Measurements from ENCODE around the gene NUCB2. TPM values are rescaled to one million over a fixed set of nuclear protein-coding genes. Genes with fewer than 3 reads are reported as not detected.

The NUCB2 gene
- total and polyA plus RNA-seq, 2 of the 13 experiments (the other 11 are each of a cell fraction or from before 2014, with no cell fraction given): 54.2 to 82.4 TPM

- TF ChIP-seq MXD1 (CRISPR knock-in tag; IDR thresholded peaks at IDR 0.05): peak; percentile 72
- peak in 1 of 2 experiments; percentile 77; a peak in 2 of 4 replicates for TF ChIP-seq HMGXB4 (CRISPR knock-in tag; IDR thresholded peaks at IDR 0.05; ENCODE audit: borderline replicate concordance in 1 of 2, low read depth in 1 of 2)
- TF ChIP-seq HOXA9 (CRISPR knock-in tag; IDR thresholded peaks at IDR 0.05; ENCODE audit: borderline replicate concordance): no peak
- TF ChIP-seq ZNF350 (CRISPR knock-in tag; IDR thresholded peaks at IDR 0.05; ENCODE audit: borderline replicate concordance, low read depth): peak; percentile 53
- TF ChIP-seq ZNF557 (CRISPR knock-in tag; IDR thresholded peaks at IDR 0.05): no peak
- no peak for TF ChIP-seq HHEX (CRISPR knock-in tag; IDR thresholded peaks at IDR 0.05)
- no peak; the same call in 1 of the 2 replicates for TF ChIP-seq PHF21A (CRISPR knock-in tag; IDR thresholded peaks at IDR 0.05)
- TF ChIP-seq CENPX (CRISPR knock-in tag; IDR thresholded peaks at IDR 0.05): no peak
- TF ChIP-seq THAP11 (CRISPR knock-in tag; IDR thresholded peaks at IDR 0.05): peak; percentile 31
- no peak for TF ChIP-seq HOXA7 (CRISPR knock-in tag; IDR thresholded peaks at IDR 0.05)
- TF ChIP-seq ESRRA (CRISPR knock-in tag; IDR thresholded peaks at IDR 0.05; ENCODE audit: low read depth): no peak; the same call in 1 of the 2 replicates
- TF ChIP-seq PHF8 (CRISPR knock-in tag; IDR thresholded peaks at IDR 0.05): peak; percentile 85
- no peak for TF ChIP-seq ZNF136 (CRISPR knock-in tag; IDR thresholded peaks at IDR 0.05; ENCODE audit: low read depth)
- no peak for TF ChIP-seq ZBTB4 (CRISPR knock-in tag; IDR thresholded peaks at IDR 0.05; ENCODE audit: borderline replicate concordance)
- TF ChIP-seq E2F5 (CRISPR knock-in tag; conservative IDR thresholded peaks at IDR 0.05): peak; percentile 58; the same call in 1 of the 2 replicates
- TF ChIP-seq CEBPB (IDR thresholded peaks at IDR 0.05; ENCODE audit: borderline replicate concordance, low read depth, low read length): no peak
- no peak for TF ChIP-seq FOSL1 (CRISPR knock-in tag; IDR thresholded peaks at IDR 0.05; ENCODE audit: borderline replicate concordance)
- no peak for TF ChIP-seq FIP1L1 (IDR thresholded peaks at IDR 0.05; ENCODE audit: borderline replicate concordance, insufficient read depth, low read depth, low read length)
- peak; percentile 54; the same call in 1 of the 2 replicates for TF ChIP-seq SIN3A (IDR thresholded peaks at IDR 0.05; ENCODE audit: borderline replicate concordance, low read depth, low read length)
- no peak for TF ChIP-seq RARA (CRISPR knock-in tag; IDR thresholded peaks at IDR 0.05)
These were observed at the start of gene NUCB2 (continued) for GRCh38 chr11:17276236-17277023.
